H9 (cell line): ENCODE data around the gene C3orf85. TPM values are rescaled to one million over a fixed set of nuclear protein-coding genes. Genes with fewer than 3 reads are reported as not detected.

Experiments used
- DNase-seq: peaks from one replicate; pipeline ENCODE4 v3.0.0-alpha.2; 2017
- H2AFZ ChIP-seq: one replicate; pipeline ENCODE4 v1.6.1; 2013; ENCODE audit warnings: mild to moderate bottlenecking, low read length, control low read depth, moderate library complexity
- H2AK5ac ChIP-seq: 2 replicates; pipeline ENCODE4 v1.6.1; 2013; ENCODE audit warnings: low read length, control low read depth, mixed read lengths; ENCODE audit not compliant: insufficient read length
- H2BK120ac ChIP-seq: one replicate; pipeline ENCODE4 v1.6.1; 2013; ENCODE audit warnings: low read depth, mild to moderate bottlenecking, low read length, control low read depth, inconsistent platforms; ENCODE audit not compliant: poor library complexity, severe bottlenecking
- H2BK12ac ChIP-seq: 2 replicates; pipeline ENCODE4 v1.6.1; 2013; ENCODE audit warnings: low read length, control low read depth, mixed read lengths, low read depth; ENCODE audit not compliant: insufficient read length
- H2BK15ac ChIP-seq: 2 replicates; pipeline ENCODE4 v1.6.1; 2013; ENCODE audit warnings: low read depth, low read length, control low read depth
- H2BK20ac ChIP-seq: one replicate; pipeline ENCODE4 v1.6.1; 2013; ENCODE audit warnings: low read depth, mild to moderate bottlenecking, low read length, control low read depth, inconsistent platforms; ENCODE audit not compliant: poor library complexity, severe bottlenecking
- H2BK5ac ChIP-seq: 2 replicates; pipeline ENCODE4 v1.6.1; 2013; ENCODE audit warnings: low read length, control low read depth, mixed read lengths; ENCODE audit not compliant: insufficient read length
- H3K14ac ChIP-seq: 2 replicates; pipeline ENCODE4 v1.6.1; 2013; ENCODE audit warnings: low read length, control low read depth; ENCODE audit not compliant: insufficient read depth
- H3K18ac ChIP-seq: 2 replicates; pipeline ENCODE4 v1.6.1; 2013; ENCODE audit warnings: low read depth, mild to moderate bottlenecking, mixed read lengths, low read length, control low read depth; ENCODE audit not compliant: insufficient read length
- H3K23ac ChIP-seq: 2 replicates; pipeline ENCODE4 v1.6.1; 2013; ENCODE audit warnings: low read length, control low read depth, mixed read lengths, low read depth; ENCODE audit not compliant: insufficient read length
- H3K23me2 ChIP-seq: 2 replicates; pipeline ENCODE4 v1.6.1; 2013; ENCODE audit warnings: low read depth, mild to moderate bottlenecking, mixed read lengths, low read length, control low read depth; ENCODE audit not compliant: insufficient read length, poor library complexity, severe bottlenecking
- H3K27ac ChIP-seq: 2 replicates; pipeline ENCODE4 v1.5.1; 2013; ENCODE audit warnings: low read length, control low read depth, mixed read lengths, low read depth; ENCODE audit not compliant: insufficient read length
- H3K27me3 ChIP-seq: 2 replicates; pipeline ENCODE4 v1.6.1; 2013; ENCODE audit warnings: low read length, control low read depth, inconsistent platforms; ENCODE audit not compliant: insufficient read depth
- H3K4ac ChIP-seq: 2 replicates; pipeline ENCODE4 v1.6.1; 2013; ENCODE audit warnings: low read depth, mild to moderate bottlenecking, control low read depth, inconsistent platforms, low read length, moderate library complexity
- H3K4me1 ChIP-seq: 2 replicates; pipeline ENCODE4 v1.6.1; 2013; ENCODE audit warnings: low read length, control low read depth, inconsistent platforms; ENCODE audit not compliant: insufficient read depth
- H3K4me2 ChIP-seq: 2 replicates; pipeline ENCODE4 v1.6.1; 2013; ENCODE audit warnings: low read length, control low read depth, mixed read lengths; ENCODE audit not compliant: insufficient read length, insufficient read depth
- H3K56ac ChIP-seq: 2 replicates; pipeline ENCODE4 v1.6.1; 2013; ENCODE audit warnings: low read depth, mild to moderate bottlenecking, mixed read lengths, low read length, control low read depth; ENCODE audit not compliant: insufficient read length
- H3K79me1 ChIP-seq: 2 replicates; pipeline ENCODE4 v1.6.1; 2013; ENCODE audit warnings: low read depth, mild to moderate bottlenecking, moderate library complexity, low read length, control low read depth, inconsistent platforms; ENCODE audit not compliant: insufficient read depth, poor library complexity, severe bottlenecking
- H3K79me2 ChIP-seq: 2 replicates; pipeline ENCODE4 v1.6.1; 2013; ENCODE audit warnings: low read length, control low read depth, inconsistent platforms; ENCODE audit not compliant: insufficient read depth
- H3K9ac ChIP-seq: 2 replicates; pipeline ENCODE4 v1.6.1; 2013; ENCODE audit warnings: low read length, control low read depth, mixed read lengths; ENCODE audit not compliant: insufficient read length; ENCODE audit errors: extremely low read depth
- H3K9me3 ChIP-seq: one replicate; pipeline ENCODE4 v1.6.1; 2013; ENCODE audit warnings: low read depth, low read length, inconsistent platforms; ENCODE audit not compliant: control insufficient read depth
- H3T11ph ChIP-seq: one replicate; pipeline ENCODE4 v1.6.1; 2013; ENCODE audit warnings: mild to moderate bottlenecking, low read length, control low read depth, inconsistent platforms
- H4K20me1 ChIP-seq: one replicate; pipeline ENCODE4 v1.6.1; 2013; ENCODE audit not compliant: control insufficient read depth, insufficient read length, insufficient read depth
- H4K5ac ChIP-seq: 2 replicates; pipeline ENCODE4 v1.6.1; 2013; ENCODE audit warnings: low read depth, mild to moderate bottlenecking, mixed read lengths, low read length, control low read depth; ENCODE audit not compliant: insufficient read length
- H4K8ac ChIP-seq: replicated peaks from 2 replicates; pipeline ENCODE4 v1.6.1; 2013; ENCODE audit warnings: low read length, control low read depth, mixed read lengths, low read depth; ENCODE audit not compliant: insufficient read length
- H4K91ac ChIP-seq: 2 replicates; pipeline ENCODE4 v1.6.1; 2013; ENCODE audit warnings: low read depth, mild to moderate bottlenecking, moderate library complexity, mixed read lengths, low read length, control low read depth; ENCODE audit not compliant: insufficient read length
- H3K27ac Mint-ChIP-seq, 3 experiments: 2 replicates in 2 of 3; 3 replicates in 1 of 3; pipeline ENCODE4 v1.8.0; 2020 to 2021; ENCODE audit warnings: mixed read lengths in 3 of 3, mild to moderate bottlenecking in 1 of 3, moderate library complexity in 1 of 3
- H3K27me3 Mint-ChIP-seq: 2 replicates; pipeline ENCODE4 v1.8.0; 2021; ENCODE audit warnings: low read depth, mild to moderate bottlenecking, moderate library complexity, mixed read lengths
- H3K36me3 Mint-ChIP-seq, 3 experiments: 2 replicates in 2 of 3; 3 replicates in 1 of 3; pipeline ENCODE4 v1.8.0; 2020 to 2021; ENCODE audit warnings: low read depth in 3 of 3, mixed read lengths in 3 of 3; ENCODE audit not compliant: insufficient read depth in 1 of 3
- H3K4me1 Mint-ChIP-seq, 2 experiments: 2 replicates each; pipeline ENCODE4 v1.8.0; 2020; ENCODE audit warnings: mixed read lengths in 2 of 2
- H3K4me3 Mint-ChIP-seq, 2 experiments: 2 replicates in 1 of 2; 3 replicates in 1 of 2; pipeline ENCODE4 v1.8.0; 2020 to 2021; ENCODE audit warnings: mild to moderate bottlenecking in 2 of 2, mixed read lengths in 2 of 2, moderate library complexity in 1 of 2
- H3K9me3 Mint-ChIP-seq, 2 experiments: 2 replicates in 1 of 2; 3 replicates in 1 of 2; pipeline ENCODE4 v1.8.0; 2020; ENCODE audit warnings: mild to moderate bottlenecking in 2 of 2, mixed read lengths in 2 of 2, moderate library complexity in 1 of 2
- total RNA-seq: library from RNA; stranded (reverse); gene quantifications from 2 replicates; pipeline ENCODE4 v1.2.1, GENCODE V29; 2021
- TF ChIP-seq, protein P1 (sequence below): fragments of 200-600 bp; sonication (generic); conservative IDR thresholded peaks from 3 replicates; pipeline ENCODE4 v1.8.0; 2021; ENCODE audit warnings: antibody characterized with exemption, mild to moderate bottlenecking

The C3orf85 gene
- total RNA-seq, 1 experiment from 2014 or later = not detected

DNA sequence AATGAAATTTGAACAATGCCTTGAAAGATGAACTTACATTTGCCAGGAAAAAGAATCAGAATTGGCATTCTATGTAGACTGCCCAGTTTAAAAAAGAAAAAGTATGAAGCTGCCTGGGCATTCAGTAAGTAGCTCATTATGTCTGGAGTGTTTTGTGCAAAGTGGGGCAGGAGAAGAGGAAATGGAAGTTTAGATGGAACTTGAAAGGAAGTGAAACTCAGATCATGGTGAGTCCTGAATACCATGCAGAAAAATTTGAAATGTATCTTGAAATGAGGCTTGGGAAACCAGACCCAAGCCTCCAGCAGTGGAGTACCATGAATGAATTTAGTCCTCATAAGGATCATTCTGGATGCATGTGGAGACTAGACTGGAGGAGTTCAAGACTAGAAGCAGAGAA lies 13.8 kb upstream of the C3orf85 start:
- no peak overlapping the region for H2BK5ac ChIP-seq
- H2BK20ac ChIP-seq = no peak overlapping the region
- no peak overlapping the region for H3K9ac ChIP-seq
- H4K8ac ChIP-seq = no peak overlapping the region
- H3K27me3 Mint-ChIP-seq = peaks cover 1% of the 10 kb centered on the region; the same call in 1 of the 2 replicates
- H3K4me1 ChIP-seq = no peaks in the 10 kb centered on the region
- no peak overlapping the region for H3K27ac Mint-ChIP-seq
- H3K9me3 Mint-ChIP-seq = peaks cover 12 to 14% of the 10 kb centered on the region in 2 experiments; a peak in 4 of 5 replicates
- no peaks in the 10 kb centered on the region for H3K9me3 ChIP-seq
- H2AFZ ChIP-seq = no peak overlapping the region
- no peaks in the 10 kb centered on the region for H3K27me3 ChIP-seq
- H3K4me1 Mint-ChIP-seq = no peaks in the 10 kb centered on the region
- H3K56ac ChIP-seq = no peak overlapping the region
- no peak overlapping the region for H2BK15ac ChIP-seq
- no peaks in the 10 kb centered on the region for H3K79me1 ChIP-seq
- no peak overlapping the region for H3K27ac ChIP-seq
- no peak overlapping the region for H4K91ac ChIP-seq
- no peak overlapping the region for H3K14ac ChIP-seq
- no peak overlapping the region for H3K4ac ChIP-seq
- no peak overlapping the region for H3K4me2 ChIP-seq
- no peak for DNase-seq
- no peak overlapping the region for H3K4me3 Mint-ChIP-seq
- H3T11ph ChIP-seq = no peak overlapping the region
- H2AK5ac ChIP-seq = no peak overlapping the region
- H3K23me2 ChIP-seq = no peaks in the 10 kb centered on the region
- no peaks in the 10 kb centered on the region for H3K79me2 ChIP-seq
- H2BK12ac ChIP-seq = no peak overlapping the region
- H2BK120ac ChIP-seq = no peak overlapping the region
- peaks cover 4 to 10% (median 8%) of the 10 kb centered on the region in 3 experiments; a peak in 5 of 7 replicates for H3K36me3 Mint-ChIP-seq
- H3K23ac ChIP-seq = no peak overlapping the region
- no peak overlapping the region for H4K5ac ChIP-seq
- no peak overlapping the region for H3K18ac ChIP-seq
- H4K20me1 ChIP-seq = no peaks in the 10 kb centered on the region
- TF ChIP-seq, protein P1, sequence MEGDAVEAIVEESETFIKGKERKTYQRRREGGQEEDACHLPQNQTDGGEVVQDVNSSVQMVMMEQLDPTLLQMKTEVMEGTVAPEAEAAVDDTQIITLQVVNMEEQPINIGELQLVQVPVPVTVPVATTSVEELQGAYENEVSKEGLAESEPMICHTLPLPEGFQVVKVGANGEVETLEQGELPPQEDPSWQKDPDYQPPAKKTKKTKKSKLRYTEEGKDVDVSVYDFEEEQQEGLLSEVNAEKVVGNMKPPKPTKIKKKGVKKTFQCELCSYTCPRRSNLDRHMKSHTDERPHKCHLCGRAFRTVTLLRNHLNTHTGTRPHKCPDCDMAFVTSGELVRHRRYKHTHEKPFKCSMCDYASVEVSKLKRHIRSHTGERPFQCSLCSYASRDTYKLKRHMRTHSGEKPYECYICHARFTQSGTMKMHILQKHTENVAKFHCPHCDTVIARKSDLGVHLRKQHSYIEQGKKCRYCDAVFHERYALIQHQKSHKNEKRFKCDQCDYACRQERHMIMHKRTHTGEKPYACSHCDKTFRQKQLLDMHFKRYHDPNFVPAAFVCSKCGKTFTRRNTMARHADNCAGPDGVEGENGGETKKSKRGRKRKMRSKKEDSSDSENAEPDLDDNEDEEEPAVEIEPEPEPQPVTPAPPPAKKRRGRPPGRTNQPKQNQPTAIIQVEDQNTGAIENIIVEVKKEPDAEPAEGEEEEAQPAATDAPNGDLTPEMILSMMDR = no peak
